ENCODE measurements around the gene NEURL4. TPM values are rescaled to one million over a fixed set of nuclear protein-coding genes. Genes with fewer than 3 reads are reported as not detected.

NEURL4 gene
- polyA plus RNA-seq, 1 of the 3 experiments (the other 2 are of a cell fraction), result 22.1 TPM

DNA sequence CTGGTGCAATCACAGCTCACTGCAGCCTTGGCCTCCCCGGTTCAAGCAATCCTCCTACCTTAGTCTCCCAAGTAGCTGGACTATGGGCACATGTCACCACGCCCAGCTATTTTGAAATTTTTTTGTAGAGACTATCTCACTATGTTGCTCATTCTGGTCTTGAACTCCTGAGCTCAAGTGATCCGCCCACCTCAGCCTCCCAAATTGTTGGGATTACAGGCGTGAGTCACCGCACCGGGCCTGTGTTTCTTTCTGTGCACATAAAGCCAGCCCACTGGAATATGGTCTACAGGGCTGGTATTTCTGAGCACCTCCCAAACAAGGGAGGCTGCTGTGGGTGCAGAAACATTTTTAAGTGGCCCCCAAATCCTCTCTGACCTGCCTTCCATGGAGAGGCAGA, 34.2 kb upstream of the NEURL4 start:
- no peak overlapping the region for H3K27ac ChIP-seq (ENCODE audit: low read depth in 2 of 2, low read length in 1 of 2)
- no peak overlapping the region for H3K4me2 ChIP-seq
- no peaks in the 10 kb centered on the region for H3K36me3 ChIP-seq (replicated peaks in 1 of 2; ENCODE audit: control insufficient read depth in 1 of 2, insufficient read depth in 2 of 2, low read length in 1 of 2)
- WGBS (ENCODE audit: low lambda C conversion rate), result 85% methylated on average over 6 of the region's 6 CpGs
- no peaks in the 10 kb centered on the region for H3K27me3 ChIP-seq (ENCODE audit: insufficient read depth)
- POLR2A ChIA-PET, result interaction anchor here (0.6 kb wide), 1 partner anchor 304 kb away, joined by 4 read pairs; no protein-coding TSS in a partner anchor
- TF ChIP-seq SIN3A (IDR thresholded peaks at IDR 0.05; ENCODE audit: borderline replicate concordance, low read depth, low read length), result no peak
- no peak for TF ChIP-seq NRF1 (IDR thresholded peaks at IDR 0.05; ENCODE audit: low read depth, low read length)
- TF ChIP-seq ELF1 (IDR thresholded peaks at IDR 0.05), result no peak
- TF ChIP-seq RCOR1 (IDR thresholded peaks at IDR 0.05; ENCODE audit: low read length), result no peak
- TF ChIP-seq, protein P1, sequence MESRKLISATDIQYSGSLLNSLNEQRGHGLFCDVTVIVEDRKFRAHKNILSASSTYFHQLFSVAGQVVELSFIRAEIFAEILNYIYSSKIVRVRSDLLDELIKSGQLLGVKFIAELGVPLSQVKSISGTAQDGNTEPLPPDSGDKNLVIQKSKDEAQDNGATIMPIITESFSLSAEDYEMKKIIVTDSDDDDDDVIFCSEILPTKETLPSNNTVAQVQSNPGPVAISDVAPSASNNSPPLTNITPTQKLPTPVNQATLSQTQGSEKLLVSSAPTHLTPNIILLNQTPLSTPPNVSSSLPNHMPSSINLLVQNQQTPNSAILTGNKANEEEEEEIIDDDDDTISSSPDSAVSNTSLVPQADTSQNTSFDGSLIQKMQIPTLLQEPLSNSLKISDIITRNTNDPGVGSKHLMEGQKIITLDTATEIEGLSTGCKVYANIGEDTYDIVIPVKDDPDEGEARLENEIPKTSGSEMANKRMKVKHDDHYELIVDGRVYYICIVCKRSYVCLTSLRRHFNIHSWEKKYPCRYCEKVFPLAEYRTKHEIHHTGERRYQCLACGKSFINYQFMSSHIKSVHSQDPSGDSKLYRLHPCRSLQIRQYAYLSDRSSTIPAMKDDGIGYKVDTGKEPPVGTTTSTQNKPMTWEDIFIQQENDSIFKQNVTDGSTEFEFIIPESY (IDR thresholded peaks at IDR 0.05; ENCODE audit: borderline replicate concordance, low read depth), result no peak
- TF ChIP-seq, protein P2, sequence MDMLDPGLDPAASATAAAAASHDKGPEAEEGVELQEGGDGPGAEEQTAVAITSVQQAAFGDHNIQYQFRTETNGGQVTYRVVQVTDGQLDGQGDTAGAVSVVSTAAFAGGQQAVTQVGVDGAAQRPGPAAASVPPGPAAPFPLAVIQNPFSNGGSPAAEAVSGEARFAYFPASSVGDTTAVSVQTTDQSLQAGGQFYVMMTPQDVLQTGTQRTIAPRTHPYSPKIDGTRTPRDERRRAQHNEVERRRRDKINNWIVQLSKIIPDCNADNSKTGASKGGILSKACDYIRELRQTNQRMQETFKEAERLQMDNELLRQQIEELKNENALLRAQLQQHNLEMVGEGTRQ (IDR thresholded peaks at IDR 0.05; ENCODE audit: borderline replicate concordance, low read depth, low read length), result no peak
- TF ChIP-seq, protein P3, sequence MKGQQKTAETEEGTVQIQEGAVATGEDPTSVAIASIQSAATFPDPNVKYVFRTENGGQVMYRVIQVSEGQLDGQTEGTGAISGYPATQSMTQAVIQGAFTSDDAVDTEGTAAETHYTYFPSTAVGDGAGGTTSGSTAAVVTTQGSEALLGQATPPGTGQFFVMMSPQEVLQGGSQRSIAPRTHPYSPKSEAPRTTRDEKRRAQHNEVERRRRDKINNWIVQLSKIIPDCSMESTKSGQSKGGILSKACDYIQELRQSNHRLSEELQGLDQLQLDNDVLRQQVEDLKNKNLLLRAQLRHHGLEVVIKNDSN (IDR thresholded peaks at IDR 0.05; ENCODE audit: borderline replicate concordance, low read depth), result no peak
- no peak for TF ChIP-seq NFIC (IDR thresholded peaks at IDR 0.05; ENCODE audit: borderline replicate concordance)
- no peak overlapping the region for H3K4me3 ChIP-seq (ENCODE audit: low read depth in 2 of 2, low read length in 1 of 2)
- H3K9ac ChIP-seq, result no peak overlapping the region
- no peaks in the 10 kb centered on the region for H3K79me2 ChIP-seq (ENCODE audit: insufficient read depth)
- H2AFZ ChIP-seq (ENCODE audit: low read depth), result no peak overlapping the region
- no peak for DNase-seq
- H3K9me3 ChIP-seq, result no peaks in the 10 kb centered on the region
- no peaks in the 10 kb centered on the region for H3F3A ChIP-seq (replicated peaks; ENCODE audit: insufficient read depth)
- no peaks in the 10 kb centered on the region for H4K20me1 ChIP-seq (ENCODE audit: insufficient read depth)
- CTCF ChIA-PET, result interaction anchor here (2.1 to 2.3 kb wide), 2 partner anchors 11 to 74 kb away, joined by 9 to 10 read pairs; partner anchors contain the start of gene KCTD11
- no peaks in the 10 kb centered on the region for H3K4me1 ChIP-seq (ENCODE audit: control insufficient read depth in 1 of 2, insufficient read depth in 2 of 2, low read depth in 1 of 2, low read length in 1 of 2)
- no peaks in the 10 kb centered on the region for H3K9me2 ChIP-seq

DNA sequence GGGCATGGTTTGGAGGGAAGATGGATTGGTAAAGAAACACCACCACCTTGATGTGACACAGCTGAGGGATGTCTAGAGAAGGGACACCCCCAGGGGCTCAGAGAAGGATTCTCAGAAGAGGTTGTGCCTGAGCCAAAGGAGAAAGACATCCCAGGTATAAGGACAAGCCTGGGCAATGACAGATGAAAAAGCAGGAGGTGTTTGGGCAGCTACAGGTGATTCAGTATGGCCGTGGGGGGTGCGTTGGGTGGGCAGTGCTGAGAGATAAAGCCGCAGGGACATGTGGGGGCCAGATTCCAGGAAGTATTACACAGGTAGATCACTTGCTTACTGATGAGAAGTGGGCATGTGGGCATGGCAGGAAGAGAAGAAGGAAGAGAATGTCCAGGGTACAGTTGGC, 32.8 kb upstream of the NEURL4 start:
- TF ChIP-seq, protein P4, sequence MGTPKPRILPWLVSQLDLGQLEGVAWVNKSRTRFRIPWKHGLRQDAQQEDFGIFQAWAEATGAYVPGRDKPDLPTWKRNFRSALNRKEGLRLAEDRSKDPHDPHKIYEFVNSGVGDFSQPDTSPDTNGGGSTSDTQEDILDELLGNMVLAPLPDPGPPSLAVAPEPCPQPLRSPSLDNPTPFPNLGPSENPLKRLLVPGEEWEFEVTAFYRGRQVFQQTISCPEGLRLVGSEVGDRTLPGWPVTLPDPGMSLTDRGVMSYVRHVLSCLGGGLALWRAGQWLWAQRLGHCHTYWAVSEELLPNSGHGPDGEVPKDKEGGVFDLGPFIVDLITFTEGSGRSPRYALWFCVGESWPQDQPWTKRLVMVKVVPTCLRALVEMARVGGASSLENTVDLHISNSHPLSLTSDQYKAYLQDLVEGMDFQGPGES (IDR thresholded peaks at IDR 0.05; ENCODE audit: low read depth, low read length), result no peak
- TF ChIP-seq, protein P2 (IDR thresholded peaks at IDR 0.05; ENCODE audit: borderline replicate concordance, low read depth, low read length), result no peak
- TF ChIP-seq JUND (IDR thresholded peaks at IDR 0.05) (no peak), GATA2 (CRISPR knock-in tag; IDR thresholded peaks at IDR 0.05) (no peak), RCOR1 (IDR thresholded peaks at IDR 0.05; ENCODE audit: low read length) (no peak), RFX5 (IDR thresholded peaks at IDR 0.05; ENCODE audit: low read length) (no peak), TEAD4 (IDR thresholded peaks at IDR 0.05; ENCODE audit: borderline replicate concordance, insufficient read depth) (no peak), SMC3 (IDR thresholded peaks at IDR 0.05; ENCODE audit: low read depth, low read length) (no peak)
- TF ChIP-seq, protein P5, sequence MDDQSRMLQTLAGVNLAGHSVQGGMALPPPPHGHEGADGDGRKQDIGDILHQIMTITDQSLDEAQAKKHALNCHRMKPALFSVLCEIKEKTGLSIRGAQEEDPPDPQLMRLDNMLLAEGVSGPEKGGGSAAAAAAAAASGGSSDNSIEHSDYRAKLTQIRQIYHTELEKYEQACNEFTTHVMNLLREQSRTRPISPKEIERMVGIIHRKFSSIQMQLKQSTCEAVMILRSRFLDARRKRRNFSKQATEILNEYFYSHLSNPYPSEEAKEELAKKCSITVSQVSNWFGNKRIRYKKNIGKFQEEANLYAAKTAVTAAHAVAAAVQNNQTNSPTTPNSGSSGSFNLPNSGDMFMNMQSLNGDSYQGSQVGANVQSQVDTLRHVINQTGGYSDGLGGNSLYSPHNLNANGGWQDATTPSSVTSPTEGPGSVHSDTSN (IDR thresholded peaks at IDR 0.05), result no peak
- TF ChIP-seq, protein P1 (IDR thresholded peaks at IDR 0.05; ENCODE audit: borderline replicate concordance, low read depth), result no peak
- Histone ChIP-seq H3K9me2 (no peaks in the 10 kb centered on the region), H3K27ac (ENCODE audit: low read depth in 2 of 2, low read length in 1 of 2) (no peak overlapping the region), H3K79me2 (ENCODE audit: insufficient read depth) (no peaks in the 10 kb centered on the region), H3K27me3 (ENCODE audit: insufficient read depth) (no peaks in the 10 kb centered on the region), H3F3A (replicated peaks; ENCODE audit: insufficient read depth) (no peaks in the 10 kb centered on the region), H3K36me3 (replicated peaks in 1 of 2; ENCODE audit: control insufficient read depth in 1 of 2, insufficient read depth in 2 of 2, low read length in 1 of 2) (no peaks in the 10 kb centered on the region), H3K4me2 (no peak overlapping the region), H3K4me3 (ENCODE audit: low read depth in 2 of 2, low read length in 1 of 2) (no peak overlapping the region), H3K9ac (no peak overlapping the region), H4K20me1 (ENCODE audit: insufficient read depth) (no peaks in the 10 kb centered on the region), H3K9me3 (no peaks in the 10 kb centered on the region), H2AFZ (ENCODE audit: low read depth) (no peak overlapping the region), H3K4me1 (ENCODE audit: control insufficient read depth in 1 of 2, insufficient read depth in 2 of 2, low read depth in 1 of 2, low read length in 1 of 2) (no peaks in the 10 kb centered on the region)
- WGBS (ENCODE audit: low lambda C conversion rate), result 35% methylated on average over 3 of the region's 3 CpGs
- DNase-seq, result no peak
- CTCF ChIA-PET, result interaction anchor here (0.6 to 2.6 kb wide), 5 partner anchors 9 to 199 kb away, joined by 3 to 13 read pairs (median 9); partner anchors contain the start of genes KCTD11 and TMEM256
- POLR2A ChIA-PET, result no interaction called here

Measured in SK-N-SH (cell line).